ENCODE results near the gene RMRP.

- TF ChIP-seq CTCF (conservative IDR thresholded peaks at IDR 0.05 in 1 of 2, IDR thresholded peaks at IDR 0.05 in 1 of 2; ENCODE audit: extremely low read depth in 1 of 2, insufficient read depth in 1 of 2, low read depth in 1 of 2, low read length in 2 of 2) (no peak), EZH2 (IDR thresholded peaks at IDR 0.05; ENCODE audit: borderline replicate concordance, low read length) (no peak)
These were observed 5.0 kb downstream of the RMRP start for GRCh38 chr9:35652829-35653209.

All from mammary epithelial cell (primary cell).